GM10266 (cell line): ENCODE data around the gene CABP1.

ENCODE experiments used
- DNase-seq: peaks from one replicate; pipeline ENCODE4 v3.0.0; 2012; ENCODE audit errors: extremely low spot score
- CTCF ChIP-seq: IDR thresholded peaks from 2 replicates; pipeline ENCODE4 v1.5.1; 2012; ENCODE audit warnings: mild to moderate bottlenecking, low read depth; ENCODE audit not compliant: control insufficient read depth, insufficient read depth; ENCODE audit errors: missing control alignments

Gene CABP1

DNA sequence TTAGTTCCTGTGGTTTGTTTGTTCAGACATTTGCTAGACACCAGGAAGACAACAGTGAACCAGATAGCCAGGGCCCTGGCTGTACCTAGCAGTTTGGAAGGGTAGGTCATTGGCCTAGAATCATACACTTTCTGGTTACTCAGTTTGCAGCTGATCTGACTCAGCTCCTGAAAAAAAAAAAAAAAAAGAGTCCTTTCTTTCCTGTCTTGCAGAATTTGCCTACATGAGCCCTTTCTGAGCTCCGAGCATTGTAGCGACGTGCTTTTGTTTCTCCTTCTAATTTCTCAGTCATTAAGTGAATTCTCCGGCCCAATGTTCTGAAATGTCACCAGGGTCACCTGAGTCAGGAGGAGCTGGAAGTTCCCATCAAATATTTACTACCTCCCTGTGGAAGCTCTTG lies 2.4 kb downstream of the CABP1 start:
- DNase-seq = no peak
- no peak for TF ChIP-seq CTCF

- no peak for DNase-seq
- no peak for TF ChIP-seq CTCF
Measured at GRCh38 chr12:120643574-120643973, 3.1 kb downstream of the CABP1 start.

- no peak for TF ChIP-seq CTCF
Measured at GRCh38 chr12:120646044-120646443, 5.6 kb downstream of the CABP1 start.

GRCh38 chr12:120647375-120647755 lies 6.9 kb downstream of the CABP1 start:
- DNase-seq = no peak
- TF ChIP-seq CTCF = no peak

More at GRCh38 chr12:120646044-120646443, 5.6 kb downstream of the CABP1 start:
- no peak for DNase-seq

DNA sequence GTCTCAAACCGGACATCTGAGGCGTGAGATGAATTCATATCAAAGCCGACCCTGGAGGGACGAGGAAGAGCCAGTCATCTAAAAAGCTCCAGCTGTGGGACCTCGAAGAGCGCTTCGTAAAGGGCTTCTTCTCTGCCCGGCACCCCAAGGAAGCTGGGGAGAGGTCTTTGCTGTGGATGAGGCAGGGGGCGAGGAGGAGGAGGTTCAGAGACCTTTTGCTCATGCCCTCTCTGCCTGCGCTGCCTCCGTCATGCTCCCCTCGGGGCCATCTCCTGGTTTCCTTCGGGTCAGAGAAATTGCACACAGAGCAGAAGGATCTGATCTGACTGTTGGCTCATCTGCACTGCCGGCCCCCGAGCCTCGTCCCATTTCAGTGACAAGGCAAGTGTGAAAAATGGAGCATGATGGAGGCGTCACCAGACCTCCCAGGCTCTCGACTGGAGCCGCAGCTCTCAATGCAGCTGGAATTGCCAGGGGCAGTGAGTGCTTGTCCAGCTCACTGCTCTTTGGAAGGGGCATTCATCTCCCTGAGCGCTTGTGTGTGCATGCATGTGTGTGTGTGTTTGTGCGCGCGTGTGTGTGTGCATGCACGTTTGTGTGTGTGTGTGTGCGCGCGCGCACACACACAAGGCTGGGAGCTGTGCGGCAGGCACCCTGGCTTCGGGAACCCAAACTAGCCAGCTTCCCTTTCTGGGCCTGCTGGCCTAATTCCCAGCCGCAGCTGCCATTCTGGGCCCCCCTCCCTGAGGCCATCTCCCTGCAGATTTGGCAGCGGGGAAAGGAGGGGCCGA lies 9.2 kb downstream of the CABP1 start:
- DNase-seq = no peak
- TF ChIP-seq CTCF = peak; percentile 19

GRCh38 chr12:120650233-120650690 lies 9.8 kb downstream of the CABP1 start:
- no peak for TF ChIP-seq CTCF

GRCh38 chr12:120651821-120652220 lies 11.4 kb downstream of the CABP1 start:
- TF ChIP-seq CTCF = no peak
- no peak for DNase-seq

More at GRCh38 chr12:120650233-120650690, 9.8 kb downstream of the CABP1 start:
- no peak for DNase-seq
